Esophagus squamous epithelium (tissue), 5 donors: ENCODE data around the gene ADAM17. TPM values are rescaled to one million over a fixed set of nuclear protein-coding genes. Genes with fewer than 3 reads are reported as not detected.

Source experiments
- DNase-seq: peaks from one replicate; lab custom pipeline; 2025; lab: John Stamatoyannopoulos, UW
- H3K27ac ChIP-seq, 4 donors: fragments of 200-600 bp; sonication (generic); one replicate each; pipeline ENCODE4 v1.5.1; 2016 to 2019; ENCODE audit warnings: mild to moderate bottlenecking in 1 of 4
- H3K27me3 ChIP-seq, 4 donors: fragments of 200-600 bp; sonication (generic); 1 replicate in 3 of 4; 2 replicates in 1 of 4; pipeline versions ENCODE4 v1.5.1 to v1.6.0; 2017 to 2021; ENCODE audit warnings: antibody characterized with exemption in 1 of 4
- H3K36me3 ChIP-seq, 3 donors: fragments of 200-600 bp; sonication (generic); one replicate each; pipeline ENCODE4 v1.5.1; 2016 to 2019
- H3K4me1 ChIP-seq, 3 donors: fragments of 200-600 bp; sonication (generic); one replicate each; pipeline ENCODE4 v1.5.1; 2017 to 2019
- H3K4me3 ChIP-seq, 4 donors: fragments of 200-600 bp; sonication (generic); 1 replicate in 3 of 4; 2 replicates in 1 of 4; pipeline ENCODE4 v1.5.1; 2016 to 2019; ENCODE audit warnings: mild to moderate bottlenecking in 2 of 4, moderate library complexity in 1 of 4
- H3K9me3 ChIP-seq, 3 donors: fragments of 200-600 bp; sonication (generic); one replicate each; pipeline ENCODE4 v1.5.1; 2016 to 2019
- CTCF ChIP-seq, 6 experiments: fragments of 450-650 bp in 4 of 6; fragments of 200-600 bp in 2 of 6; sonication (generic) in 2 of 6; IDR thresholded peaks; one replicate each; pipeline ENCODE4 v1.5.1; 2016 to 2019; ENCODE audit warnings: antibody characterized with exemption in 6 of 6, mild to moderate bottlenecking in 4 of 6, moderate library complexity in 4 of 6
- POLR2A ChIP-seq, 4 donors: fragments of 450-650 bp; IDR thresholded peaks; one replicate each; pipeline ENCODE4 v1.6.1; 2017; ENCODE audit warnings: antibody characterized with exemption in 4 of 4, mild to moderate bottlenecking in 4 of 4, moderate library complexity in 3 of 4
- WGBS, 2 donors: methylation state at CpG; one replicate each; pipeline ENCODE4 v1.1.5; 2018; 5-methylcytosine and 5-hydroxymethylcytosine counted together
- intact Hi-C: fragments of 100-400 bp; cut with DNase I; formaldehyde crosslinking; loops from one replicate; pipeline ENCODE4 v1.15.0; 2022
- total RNA-seq, 4 donors: library from RNA; depleted of rRNA; stranded (reverse); fragments of >200 nt; gene quantifications; one replicate each; pipeline ENCODE4 v1.1.0, GENCODE V29; 2016
- donor health status: DM: yes; HTN: yes; CAD: no.

The ADAM17 gene
- total RNA-seq, 4 donors from 2014 or later = 21.5 to 38.9 (median 29.2) TPM

DNA sequence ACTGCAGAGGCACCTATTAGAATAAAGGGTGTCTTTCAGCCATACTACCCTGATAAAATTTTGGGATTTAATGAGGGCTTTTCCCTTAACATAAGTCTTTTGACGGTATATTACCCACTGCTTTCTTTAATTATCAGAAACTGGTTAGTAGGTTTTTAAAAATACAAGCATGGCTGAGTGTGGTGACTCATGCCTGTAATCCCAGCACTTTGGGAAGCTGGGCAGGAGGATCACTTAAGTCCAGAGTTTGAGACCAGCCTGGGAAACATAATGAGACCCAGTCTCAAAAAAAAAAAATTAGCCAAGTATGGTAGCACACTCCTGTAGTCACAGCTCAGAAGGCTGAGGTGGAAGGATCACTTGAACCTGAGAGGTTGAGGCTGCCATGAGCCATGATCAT is 116.1 kb downstream of the ADAM17 start:
- no peak overlapping the region for H3K4me3 ChIP-seq
- TF ChIP-seq POLR2A (IDR thresholded peaks at IDR 0.05) = no peak
- TF ChIP-seq CTCF (IDR thresholded peaks at IDR 0.05) = no peak
- no peaks in the 10 kb centered on the region for H3K4me1 ChIP-seq
- no peak for DNase-seq
- intact Hi-C loops = no loop called here
- no peaks in the 10 kb centered on the region for H3K9me3 ChIP-seq
- 95 to 100% methylated on average over 1 of the region's 1 CpG for WGBS, 2 donors
- H3K27me3 ChIP-seq = no peaks in the 10 kb centered on the region
- H3K27ac ChIP-seq = peak overlapping the region in 1 of 4 donors; percentile 22
- H3K36me3 ChIP-seq = peaks cover 0 to 99% (median 24%) of the 10 kb centered on the region in 3 donors

Other genes with a start within 250 kb of the ADAM17 start
- 10 to 100 TPM; 14.3 to 39.1 (median 32.6) TPM for gene ITGB1BP1, start 132.3 kb downstream of the ADAM17 start, total RNA-seq
- gene CPSF3, start 132.2 kb downstream of the ADAM17 start, total RNA-seq = 10 to 100 TPM; 20.4 to 27.9 (median 24.0) TPM
- gene IAH1, start 81.3 kb downstream of the ADAM17 start, total RNA-seq = 10 to 100 TPM in 3 of 4 donors, 1 to 10 TPM in 1; 6.0 to 47.9 (median 25.2) TPM
- gene YWHAQ, start 75.2 kb upstream of the ADAM17 start, total RNA-seq = 100 to 1,000 TPM; 141 to 442 (median 227) TPM